Ramos (cell line): ENCODE results near the gene HDGFL3.
"Not testable (repeated sequence)": the region's sequence is repeated elsewhere in the genome, so short reads cannot be mapped to it uniquely, and the experiment has no call there.

Source experiments
- in situ Hi-C: fragments of 300-500 bp; cut with MboI; formaldehyde crosslinking; loops from one replicate; pipeline ENCODE4 v1.14.3; 2022; ENCODE audit warnings: low sequenced_read_pairs; ENCODE audit not compliant: unreplicated experiment

HDGFL3 gene

DNA sequence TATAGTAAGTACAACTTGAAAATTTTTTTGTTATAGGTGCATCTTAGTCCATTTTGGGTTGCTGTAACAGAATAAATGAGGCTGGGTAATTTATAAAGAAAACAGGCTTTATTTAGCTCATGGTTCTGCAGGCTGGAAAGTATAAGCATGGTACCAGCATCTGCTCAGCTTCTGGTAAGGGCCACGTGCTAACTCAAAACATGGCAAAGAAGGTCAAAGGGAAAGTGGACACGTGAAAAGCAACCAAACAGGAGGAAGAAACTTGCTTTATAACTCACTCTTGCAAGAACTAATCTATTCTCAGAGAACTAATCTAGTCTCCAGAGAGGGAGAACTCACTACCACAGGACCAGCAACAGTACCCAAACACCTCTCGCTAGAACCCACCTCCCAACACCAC, 9.1 kb downstream of the HDGFL3 start:
- in situ Hi-C loops, result no loop called here

DNA sequence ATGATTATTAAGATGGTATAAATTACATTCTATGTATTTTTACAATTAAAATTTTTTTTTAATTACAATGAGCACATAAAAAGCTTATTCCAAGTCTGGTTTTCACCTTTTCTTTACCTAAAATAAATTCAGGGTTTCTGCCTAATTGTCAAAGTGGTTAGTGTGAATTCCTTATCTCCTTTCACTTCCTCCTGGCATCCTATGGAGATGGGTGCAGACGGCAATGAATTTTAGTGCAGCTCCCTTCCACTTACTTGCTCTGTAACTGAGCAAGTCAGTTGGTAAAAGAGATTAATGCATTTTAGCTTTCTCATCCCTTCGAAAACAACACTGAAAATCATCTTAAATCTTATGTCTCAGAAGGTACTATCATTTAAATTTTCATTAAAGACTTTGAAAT, 13.1 kb downstream of the HDGFL3 start:
- in situ Hi-C loops, result no loop called here

DNA sequence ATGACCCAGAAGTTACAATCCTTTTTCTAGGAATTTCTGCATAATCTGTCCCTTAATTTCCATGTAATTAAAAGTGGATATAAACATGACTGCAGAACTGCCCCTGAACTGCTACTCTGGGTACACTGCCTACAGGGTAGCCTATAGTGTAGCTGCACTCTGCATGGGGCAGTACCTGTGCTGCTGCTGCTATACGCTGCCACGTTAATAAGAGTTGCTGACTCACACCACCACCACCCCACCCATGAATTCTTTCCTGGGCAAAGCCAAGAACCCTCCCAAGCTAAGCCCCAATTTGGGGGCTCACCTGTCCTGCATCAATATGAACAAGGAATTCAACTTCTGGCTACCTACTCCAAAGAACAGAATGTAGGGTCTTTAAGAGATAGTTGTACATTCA, 13.9 kb downstream of the HDGFL3 start:
- in situ Hi-C loops, result no loop called here

DNA sequence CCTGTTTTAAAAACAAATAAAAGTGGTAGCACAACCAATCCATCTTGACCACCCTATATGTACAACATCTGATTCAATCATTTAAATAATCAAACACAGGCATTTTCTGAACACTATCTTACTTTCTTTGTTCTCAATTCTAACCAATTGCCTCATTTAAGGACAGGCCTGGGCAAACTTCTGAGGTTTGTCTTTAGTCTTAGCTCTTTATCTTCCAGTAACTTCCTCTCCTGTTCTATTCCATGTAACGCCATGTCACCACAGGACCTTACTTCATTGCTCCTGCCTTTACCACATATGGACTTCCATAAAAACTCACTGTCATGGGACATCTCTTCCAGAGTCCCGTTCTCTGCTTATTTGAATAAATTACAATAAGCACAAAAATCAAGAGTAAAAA, 14.9 kb downstream of the HDGFL3 start:
- in situ Hi-C loops, result no loop called here

DNA sequence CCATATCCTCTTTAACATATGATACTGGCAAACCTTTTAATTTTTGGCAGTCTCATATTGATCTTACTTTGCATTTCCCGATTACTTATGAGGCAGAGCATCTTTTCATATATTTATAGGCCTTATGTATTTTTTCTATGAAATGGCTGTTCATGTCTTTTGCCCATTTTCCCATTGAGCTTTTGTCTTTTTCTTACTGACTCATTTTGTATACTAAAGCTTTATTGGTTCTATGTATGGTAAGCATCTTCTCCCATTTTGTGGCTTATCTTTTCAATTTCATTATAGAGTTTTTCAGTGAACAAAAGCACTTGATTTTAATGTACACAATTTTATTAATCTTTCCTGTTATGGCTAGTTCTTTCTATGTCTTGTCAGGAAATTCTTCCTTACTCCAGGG, 17.2 kb downstream of the HDGFL3 start:
- in situ Hi-C loops, result no loop called here

DNA sequence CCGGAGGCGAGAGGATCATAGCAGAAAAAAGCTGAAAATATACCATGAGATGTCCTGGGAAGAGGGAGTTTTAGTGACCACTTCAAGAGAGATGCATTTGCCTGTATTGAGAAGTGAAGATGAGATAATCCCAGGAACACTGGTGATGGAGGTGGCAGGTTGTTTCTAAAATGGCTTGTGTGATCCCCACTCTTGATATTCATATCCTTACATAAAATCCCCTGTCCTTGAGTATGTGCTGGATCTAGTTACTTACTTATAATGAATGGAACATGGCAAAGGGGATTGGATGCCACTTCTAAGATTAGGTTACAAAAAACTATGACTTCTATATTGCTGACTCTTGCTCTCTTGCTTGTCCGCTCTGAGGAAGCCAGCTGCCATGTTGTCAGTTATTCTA, 22.1 kb downstream of the HDGFL3 start:
- in situ Hi-C loops, result no loop called here

DNA sequence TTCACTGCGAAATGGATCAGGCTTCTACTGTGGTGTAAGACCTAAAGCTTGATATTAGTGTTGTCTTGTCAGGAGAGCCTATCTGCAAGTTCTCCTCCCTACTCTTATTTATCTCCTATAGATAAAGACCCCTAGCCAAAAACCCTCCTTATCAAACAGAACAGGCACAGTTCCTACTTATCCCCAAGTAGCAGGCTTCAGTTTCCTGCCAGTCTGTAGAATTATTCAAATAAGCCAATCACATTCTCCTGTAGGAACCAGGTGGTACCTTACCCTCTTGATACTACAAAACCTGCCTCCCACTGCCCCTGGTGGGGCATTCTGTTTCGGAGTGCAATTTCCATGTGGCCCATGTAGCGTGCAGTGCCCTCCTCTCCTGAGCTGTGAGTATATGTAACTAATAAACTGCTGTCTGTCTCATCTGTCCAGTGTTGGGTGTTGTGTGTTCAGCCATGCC, 28.7 kb downstream of the HDGFL3 start:
- in situ Hi-C loops, result no loop called here

DNA sequence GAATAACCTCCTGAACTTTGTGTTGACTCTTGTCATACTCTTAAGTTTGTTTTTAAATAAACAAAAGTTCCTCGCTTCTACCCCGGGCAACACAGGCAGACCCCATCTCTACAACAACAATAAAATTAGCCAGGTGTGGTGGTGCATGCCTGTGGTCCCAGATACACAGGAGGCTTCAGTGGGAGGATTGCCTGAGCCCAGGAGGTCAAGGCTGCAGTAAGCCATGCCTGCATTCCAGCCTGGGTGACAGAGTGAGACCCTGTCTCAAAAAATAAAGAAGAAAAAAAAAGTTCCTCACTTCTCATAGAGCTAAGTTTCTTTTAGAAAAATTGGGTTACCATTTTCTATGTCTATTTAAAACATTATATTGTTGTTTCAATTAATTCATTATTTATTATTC, 29.2 kb downstream of the HDGFL3 start:
- in situ Hi-C loops, result no loop called here

DNA sequence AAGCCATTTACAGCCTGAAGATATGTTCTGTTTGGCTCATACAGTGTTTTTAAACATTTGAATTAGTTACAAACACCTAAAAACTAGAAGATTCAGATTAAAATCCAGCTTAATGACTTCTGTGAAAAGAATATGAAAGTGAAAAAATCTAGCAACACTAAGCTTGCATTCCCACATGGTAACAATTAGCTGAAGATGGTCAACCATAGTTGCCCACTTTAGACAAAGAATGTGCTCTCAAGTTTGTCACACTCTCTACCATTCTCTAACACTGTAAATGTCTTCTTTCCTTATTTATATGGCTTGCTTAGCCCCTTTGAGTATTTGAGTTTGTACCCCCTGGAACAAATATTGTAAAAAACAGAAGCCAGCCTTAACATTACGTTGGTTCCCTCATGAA, 32.7 kb downstream of the HDGFL3 start:
- in situ Hi-C loops, result no loop called here

DNA sequence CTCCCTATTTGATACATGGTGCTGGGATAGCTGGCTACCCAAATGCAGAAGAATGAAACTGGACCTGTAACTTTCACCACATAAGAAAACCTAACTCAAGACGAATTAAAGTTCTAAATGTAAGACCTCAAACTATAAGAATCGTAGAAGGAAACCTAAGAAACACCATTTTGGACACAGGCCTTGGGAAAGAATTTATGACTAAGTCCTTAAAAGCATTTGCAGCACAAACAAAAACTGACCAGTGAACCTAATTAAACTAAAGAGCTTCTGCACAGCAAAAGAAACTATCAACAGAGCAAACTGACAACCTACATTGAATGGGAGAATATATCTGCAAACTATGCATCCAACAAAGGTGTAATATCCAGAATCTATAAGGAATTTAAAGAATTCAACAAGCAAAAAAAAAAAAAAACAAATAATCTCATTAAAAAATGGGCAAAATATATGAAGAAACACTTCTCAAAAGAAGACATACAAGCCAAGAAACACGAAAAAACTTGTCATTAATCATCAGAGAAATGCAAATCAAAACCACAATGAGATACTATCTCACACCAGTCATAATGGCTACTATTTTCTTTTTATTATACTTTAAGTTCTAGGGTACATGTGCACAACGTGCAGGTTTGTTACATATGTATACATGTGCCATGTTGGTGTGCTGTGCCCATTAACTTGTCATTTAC, 37.0 kb downstream of the HDGFL3 start:
- in situ Hi-C loops, result no loop called here

DNA sequence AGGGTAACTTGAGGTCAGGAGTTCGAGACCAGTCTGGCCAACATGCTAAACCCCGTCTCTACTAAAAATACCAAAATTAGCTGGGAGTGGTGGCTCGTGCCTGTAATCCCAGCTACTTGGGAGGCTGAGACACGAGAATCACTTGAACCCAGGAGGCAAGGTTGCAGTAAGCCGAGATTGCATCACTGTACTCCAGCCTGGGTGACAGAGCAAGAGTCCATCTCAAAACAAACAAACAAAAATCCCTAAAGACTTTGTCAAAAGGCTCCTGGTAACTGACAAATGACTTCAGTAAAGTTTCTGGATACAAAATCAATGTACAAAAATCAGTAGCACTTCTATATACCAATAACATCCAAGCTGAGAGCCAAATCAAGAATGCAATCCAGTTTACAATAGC, 38.0 kb downstream of the HDGFL3 start:
- in situ Hi-C loops, result not testable (repeated sequence)

DNA sequence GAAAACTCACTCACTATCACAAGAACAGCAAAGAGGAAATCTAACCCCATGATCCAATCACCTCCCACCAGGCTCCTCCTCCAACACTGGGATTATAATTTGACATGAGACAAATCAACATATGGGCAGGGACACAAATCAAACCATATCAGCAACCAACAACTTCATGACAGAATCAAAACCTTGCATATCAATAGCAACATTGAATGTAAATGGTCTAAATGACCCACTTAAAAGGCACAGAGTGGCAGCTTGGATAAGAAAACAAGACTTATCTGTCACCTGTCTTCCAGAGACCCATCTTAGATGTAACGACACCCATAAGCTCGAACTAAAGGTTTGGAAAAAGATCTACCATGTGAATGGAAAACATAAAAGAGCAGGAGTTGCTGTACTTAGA, 40.8 kb downstream of the HDGFL3 start:
- in situ Hi-C loops, result no loop called here

DNA sequence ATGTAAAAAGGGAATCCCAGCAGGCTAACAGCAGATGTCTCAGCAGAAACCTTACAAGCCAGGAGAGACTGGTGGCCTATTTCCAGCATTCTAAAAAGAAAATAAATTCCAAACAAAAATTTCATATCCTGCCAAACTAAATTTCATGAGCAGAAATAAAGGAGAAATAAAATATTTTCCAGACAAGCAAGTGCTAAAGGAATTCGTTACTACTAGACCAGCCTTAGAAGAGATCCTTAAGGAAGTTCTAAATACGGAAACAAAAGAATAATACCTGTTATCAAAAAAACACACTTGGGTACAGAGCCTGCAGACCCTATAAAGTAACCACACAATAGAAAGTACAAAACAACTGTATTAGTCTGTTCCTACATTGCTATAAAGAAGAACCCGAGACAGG, 41.4 kb downstream of the HDGFL3 start:
- in situ Hi-C loops, result no loop called here

DNA sequence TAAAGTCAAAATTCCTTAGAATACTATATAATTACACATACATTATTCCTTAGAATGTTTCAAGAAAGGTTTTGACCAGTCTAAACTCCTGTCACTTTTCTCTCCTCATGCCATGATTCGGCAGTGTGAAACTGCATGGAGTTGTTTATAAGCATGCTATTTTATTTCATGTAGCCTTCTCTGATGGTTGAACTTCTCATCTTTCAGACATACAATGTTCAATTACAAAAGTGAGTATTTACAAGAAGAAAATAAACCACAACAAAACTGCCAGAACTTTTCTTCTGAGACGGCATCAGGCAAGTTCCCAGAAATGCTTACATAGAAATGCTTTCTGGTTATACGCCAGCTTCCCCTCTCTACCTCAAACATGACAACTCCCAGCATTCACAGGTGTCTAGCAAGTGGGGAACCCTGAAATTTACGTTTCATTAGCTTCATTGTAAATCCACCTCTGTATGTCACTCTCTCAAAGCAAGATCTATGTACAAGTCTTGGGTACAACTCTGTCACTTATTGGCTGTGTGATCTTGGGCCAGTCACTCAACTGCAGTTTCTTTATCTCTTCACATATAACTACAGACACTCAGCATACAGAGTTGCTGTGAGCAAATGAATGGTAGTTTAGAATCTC, 42.7 kb downstream of the HDGFL3 start:
- in situ Hi-C loops, result no loop called here

DNA sequence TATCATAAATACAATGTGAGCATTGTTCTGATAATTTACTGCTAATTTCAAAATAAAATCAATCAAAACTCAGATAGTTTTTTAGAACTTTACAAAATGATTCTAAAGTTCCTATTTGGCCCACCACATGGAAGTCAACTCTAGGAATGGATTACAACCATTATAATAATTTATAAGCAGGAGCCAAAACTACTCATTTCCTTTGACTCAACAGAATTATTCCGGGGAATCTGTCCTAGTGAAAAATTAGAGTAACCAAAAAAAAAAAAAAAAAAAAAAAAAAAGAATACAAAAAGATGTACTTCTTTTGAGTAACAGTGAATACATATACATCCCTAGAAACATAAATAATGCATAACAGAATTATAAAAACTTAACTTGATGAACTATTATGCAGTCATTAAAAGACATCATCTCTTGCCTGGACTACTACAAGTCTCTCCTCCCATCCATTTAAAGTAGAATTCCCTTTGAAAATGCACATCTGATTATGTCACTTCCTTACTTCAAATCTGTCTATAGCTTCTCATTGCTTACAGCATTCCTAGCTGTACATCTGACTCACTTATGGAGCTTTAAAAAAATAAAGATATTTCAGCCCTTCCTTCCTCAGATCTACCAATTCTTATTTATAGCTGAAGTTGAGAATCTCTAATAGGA, 43.4 kb downstream of the HDGFL3 start:
- in situ Hi-C loops, result no loop called here

DNA sequence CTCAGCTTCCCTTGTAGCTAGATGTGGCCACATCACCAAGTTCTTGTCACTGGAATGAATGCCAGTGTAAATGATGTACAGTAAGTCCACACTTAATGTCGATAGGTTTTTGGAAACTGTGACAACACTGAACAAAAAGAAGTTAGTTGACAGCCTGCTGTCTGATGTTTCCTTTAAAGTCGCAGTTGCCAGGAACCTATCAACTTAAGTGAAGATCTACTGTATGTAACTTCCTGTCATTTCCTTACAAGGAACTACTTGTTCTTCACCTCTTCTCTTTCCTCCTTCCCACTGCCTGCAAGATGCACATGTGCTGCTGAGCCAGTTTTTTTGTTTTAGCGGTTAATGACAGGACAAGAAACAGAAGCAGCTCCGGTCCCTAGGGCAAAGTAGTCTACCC, 44.6 kb downstream of the HDGFL3 start:
- in situ Hi-C loops, result no loop called here

DNA sequence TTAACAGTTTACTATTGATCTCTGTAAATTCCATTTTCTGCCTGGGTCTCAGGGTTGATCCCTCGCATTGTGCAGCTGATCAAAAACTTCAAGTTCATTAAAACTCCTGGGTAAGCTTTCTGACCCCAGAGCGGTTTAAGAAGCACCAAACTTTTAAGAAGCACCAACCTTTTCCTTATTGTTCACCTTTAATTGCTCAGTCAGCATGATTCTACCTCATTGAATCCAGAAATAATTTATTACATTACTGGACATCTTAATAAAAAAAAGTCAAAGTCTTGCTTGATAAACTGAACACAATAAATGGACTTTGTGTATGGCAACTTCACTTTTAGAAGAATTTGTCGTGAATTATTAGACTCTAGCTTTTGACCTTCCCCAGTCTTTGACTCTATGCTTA, 46.9 kb downstream of the HDGFL3 start:
- in situ Hi-C loops, result no loop called here

DNA sequence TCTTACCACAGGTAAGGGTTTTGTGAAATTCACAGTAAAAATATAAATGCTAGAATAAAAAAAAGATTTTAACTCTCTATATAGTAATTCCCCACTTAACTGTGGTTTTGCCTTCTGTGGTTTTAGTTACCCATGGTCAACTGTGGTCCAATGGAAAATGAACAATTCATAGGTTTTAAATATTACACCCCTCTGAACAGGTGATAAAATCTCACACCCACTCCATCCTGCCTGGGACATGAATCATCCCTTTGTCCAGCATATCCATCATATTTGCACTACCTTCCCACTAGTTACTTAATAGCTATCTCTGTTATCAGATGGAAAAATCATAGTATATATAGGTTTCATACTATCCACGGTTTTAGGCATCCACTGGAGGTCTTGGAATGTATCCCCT, 49.2 kb downstream of the HDGFL3 start:
- in situ Hi-C loops, result no loop called here

DNA sequence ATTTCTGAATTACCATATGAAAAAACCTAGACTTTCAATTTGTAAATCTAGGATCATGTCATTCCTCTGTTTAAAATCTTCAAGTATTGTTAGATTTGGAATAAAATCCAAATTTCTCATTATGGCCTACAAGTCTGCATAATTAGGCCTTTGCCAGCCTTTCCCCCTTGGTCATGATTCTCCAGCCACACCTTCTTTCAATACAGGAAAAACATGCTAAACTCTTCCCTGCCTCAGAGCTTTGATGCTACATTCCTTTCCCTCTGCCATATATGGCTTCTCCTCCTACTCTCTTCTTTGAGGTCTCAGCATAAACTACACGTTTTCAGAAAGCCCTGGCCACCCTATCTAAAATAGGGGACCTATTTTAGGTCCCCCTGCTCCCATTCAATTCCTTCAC, 51.7 kb downstream of the HDGFL3 start:
- in situ Hi-C loops, result no loop called here

DNA sequence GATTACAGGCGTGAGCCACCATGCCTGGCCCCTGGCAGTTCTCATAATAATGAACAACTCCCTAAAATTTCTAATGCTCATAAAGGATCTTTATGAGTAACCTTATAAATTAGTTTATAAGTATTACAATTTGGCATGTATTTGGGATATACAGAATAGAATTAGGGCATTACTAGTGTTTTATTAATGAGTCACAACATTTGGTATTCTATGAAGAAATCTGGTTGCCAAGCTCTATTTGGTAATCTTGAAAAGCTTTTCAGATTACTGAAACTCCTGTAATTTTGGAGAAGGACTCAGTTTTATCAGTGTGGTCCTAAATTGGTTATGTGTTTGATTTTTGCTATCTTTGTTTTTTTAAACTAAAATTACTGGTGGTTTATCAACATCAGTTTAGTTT, 54.3 kb downstream of the HDGFL3 start:
- in situ Hi-C loops, result no loop called here

DNA sequence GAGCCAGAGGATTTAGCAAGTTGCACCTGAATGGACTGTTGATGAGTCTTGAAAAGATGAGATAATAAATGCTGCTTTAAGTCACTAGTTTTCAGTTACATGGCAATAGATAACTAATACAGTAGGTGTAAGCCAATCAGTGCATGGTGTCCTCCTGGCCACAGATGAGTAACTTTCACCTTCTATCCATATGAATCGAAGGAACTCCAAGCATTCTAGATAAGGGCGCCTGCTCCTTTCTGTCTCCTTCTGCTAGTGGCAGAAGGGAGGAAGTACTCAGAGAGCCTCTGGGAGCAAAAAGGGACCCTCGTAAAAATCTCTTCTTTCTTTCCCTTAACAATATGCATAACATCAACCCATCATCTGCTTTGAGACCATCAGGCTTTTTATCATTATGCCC, 62.9 kb downstream of the HDGFL3 start:
- in situ Hi-C loops, result no loop called here

DNA sequence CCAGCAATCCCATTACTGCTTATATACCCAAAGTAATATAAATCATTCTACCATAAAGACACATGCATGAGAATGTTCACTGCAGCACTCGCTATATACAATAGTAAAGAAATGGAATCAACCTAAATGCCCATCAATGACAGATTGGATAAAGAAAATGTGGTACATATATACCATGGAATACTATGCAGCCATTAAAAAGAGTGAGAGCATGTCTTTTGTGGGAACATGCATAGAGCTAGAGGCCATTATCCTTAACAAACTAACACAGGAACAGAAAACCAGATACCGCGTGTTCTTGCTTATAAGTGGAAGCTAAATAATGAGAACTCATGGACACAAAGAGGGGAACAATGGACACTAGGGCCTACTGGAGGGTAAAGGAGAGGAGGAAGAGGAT, 65.5 kb downstream of the HDGFL3 start:
- in situ Hi-C loops, result not testable (repeated sequence)
